Activated CD8-positive, alpha-beta memory T cell treated with anti-CD3 and anti-CD28 coated beads, Interleukin-2, amount 10 ng/mL, durations not matched to agents 7 days and 5 days (primary cell): ENCODE measurements around the gene EID1. TPM values are rescaled to one million over a fixed set of nuclear protein-coding genes. Genes with fewer than 3 reads are reported as not detected.
"Not testable (repeated sequence)": the region's sequence is repeated elsewhere in the genome, so short reads cannot be mapped to it uniquely, and the experiment has no call there.

ENCODE experiments used
- ATAC-seq: fragments of 150-1000 bp; cut with Tn5 transposase; one replicate; pipeline ENCODE4 v1.10.0; 2021; ENCODE audit warnings: moderate library complexity
- CTCF ChIA-PET: fragments of 350-600 bp; sonication (Branson Sonifier 250); formaldehyde crosslinking; loops from one replicate; lab custom pipeline; 2021; ENCODE audit warnings: antibody characterized with exemption; lab: Charles Lee
- DNase-seq: peaks from one replicate; pipeline ENCODE4 v3.0.0-alpha.2; 2020
- H3K27ac Mint-ChIP-seq: one replicate; pipeline ENCODE4 v1.8.0; 2021; ENCODE audit warnings: mild to moderate bottlenecking, mixed read lengths
- H3K27me3 Mint-ChIP-seq: one replicate; pipeline ENCODE4 v1.8.0; 2021; ENCODE audit warnings: mixed read lengths
- H3K36me3 Mint-ChIP-seq: one replicate; pipeline ENCODE4 v1.8.0; 2021; ENCODE audit warnings: mild to moderate bottlenecking, mixed read lengths
- H3K4me1 Mint-ChIP-seq: one replicate; pipeline ENCODE4 v1.8.0; 2021; ENCODE audit warnings: mixed read lengths
- H3K4me3 Mint-ChIP-seq: one replicate; pipeline ENCODE4 v1.8.0; 2021; ENCODE audit warnings: mild to moderate bottlenecking, moderate library complexity, mixed read lengths
- H3K9me3 Mint-ChIP-seq: one replicate; pipeline ENCODE4 v1.8.0; 2022; ENCODE audit warnings: low read depth, mixed read lengths
- total RNA-seq, 2 experiments: library from RNA; stranded (reverse); gene quantifications; one replicate each; pipeline ENCODE4 v1.2.3, GENCODE V29; 2021

The EID1 gene, protein sequence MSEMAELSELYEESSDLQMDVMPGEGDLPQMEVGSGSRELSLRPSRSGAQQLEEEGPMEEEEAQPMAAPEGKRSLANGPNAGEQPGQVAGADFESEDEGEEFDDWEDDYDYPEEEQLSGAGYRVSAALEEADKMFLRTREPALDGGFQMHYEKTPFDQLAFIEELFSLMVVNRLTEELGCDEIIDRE
- total RNA-seq: 100 to 1,000 TPM; 100 to 133 TPM

DNA sequence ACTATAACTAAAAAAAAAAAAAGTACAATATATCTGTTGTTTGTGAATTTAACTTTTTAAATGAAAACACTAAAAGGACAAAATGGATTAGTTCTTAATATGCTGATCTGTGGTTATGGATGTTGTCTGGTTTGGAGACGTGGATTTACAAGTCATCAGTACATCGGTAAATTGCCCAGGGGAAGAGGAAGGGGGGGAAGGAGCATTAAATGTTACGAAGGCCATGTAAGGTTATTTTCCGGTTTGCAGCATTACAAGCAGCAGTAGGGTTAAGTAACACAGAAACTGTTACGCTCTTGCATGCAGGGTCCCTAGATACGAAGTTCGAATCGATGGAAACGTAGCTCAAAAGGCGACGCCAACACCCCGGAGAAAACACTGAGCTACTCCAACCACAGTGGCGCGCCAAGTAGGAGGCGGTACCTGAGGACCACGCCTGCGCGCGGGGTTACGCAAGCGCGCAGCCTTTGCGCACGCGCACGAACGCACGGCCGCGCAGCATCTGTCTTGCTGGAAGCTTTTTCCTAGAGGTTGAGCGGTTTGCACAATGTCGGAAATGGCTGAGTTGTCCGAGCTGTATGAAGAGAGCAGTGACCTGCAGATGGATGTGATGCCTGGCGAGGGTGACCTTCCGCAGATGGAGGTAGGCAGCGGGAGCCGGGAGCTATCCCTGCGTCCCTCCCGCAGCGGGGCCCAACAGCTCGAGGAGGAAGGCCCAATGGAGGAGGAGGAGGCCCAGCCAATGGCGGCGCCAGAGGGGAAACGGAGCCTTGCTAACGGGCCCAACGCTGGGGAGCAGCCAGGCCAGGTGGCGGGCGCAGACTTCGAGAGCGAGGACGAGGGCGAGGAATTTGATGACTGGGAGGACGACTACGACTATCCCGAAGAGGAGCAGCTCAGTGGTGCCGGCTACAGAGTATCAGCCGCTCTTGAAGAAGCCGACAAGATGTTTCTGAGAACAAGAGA, at the start of gene EID1:
Gene EID1 (plus strand): TSS at position 505 of the 966 bp plus-strand sequence. CDS start 43 bp downstream, at position 548.
- Mint-ChIP-seq H3K27me3 (peaks cover 8% of the 10 kb centered on the region), H3K4me3 (peak within 1 kb of the TSS; percentile 93), H3K27ac (peak within 1 kb of the TSS; percentile 97), H3K4me1 (peaks cover 66% of the 10 kb centered on the region), H3K9me3 (no peaks in the 10 kb centered on the region), H3K36me3 (peaks cover 25% of the 10 kb centered on the region)
- ATAC-seq (peak; percentile 93), DNase-seq (peak; percentile 97)
- CTCF ChIA-PET: interaction anchor here (0.7 to 2.2 kb wide), 16 partner anchors 9 to 277 kb away, joined by 3 to 17 read pairs (median 5); partner anchors contain the start of genes COPS2, SECISBP2L and SHC4

DNA sequence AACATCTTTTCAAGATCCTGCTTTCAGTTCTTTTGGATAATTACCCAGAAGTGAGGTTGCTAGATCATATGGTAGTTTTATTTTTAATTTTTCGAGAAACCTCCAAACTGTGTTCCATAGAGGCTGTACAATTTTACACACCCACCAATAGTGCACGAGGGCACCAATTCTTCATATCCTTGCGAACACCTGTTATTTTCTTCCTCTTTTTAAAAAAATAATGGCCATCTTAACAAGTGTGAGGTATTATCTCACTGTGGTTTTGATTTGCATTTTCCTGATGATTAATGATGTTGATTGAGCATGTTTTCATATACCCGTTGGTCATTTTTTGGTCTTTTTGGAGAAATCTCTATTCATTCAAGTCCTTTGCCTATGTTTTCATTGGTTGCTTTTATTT, 49.5 kb upstream of the EID1 start:
- peaks cover 25% of the 10 kb centered on the region for H3K27me3 Mint-ChIP-seq
- no peaks in the 10 kb centered on the region for H3K4me1 Mint-ChIP-seq
- no peak overlapping the region for H3K27ac Mint-ChIP-seq
- DNase-seq (no peak), ATAC-seq (no peak)
- peaks cover 3% of the 10 kb centered on the region for H3K36me3 Mint-ChIP-seq
- CTCF ChIA-PET: no interaction called here
- peaks cover 2% of the 10 kb centered on the region for H3K9me3 Mint-ChIP-seq
- no peak overlapping the region for H3K4me3 Mint-ChIP-seq

DNA sequence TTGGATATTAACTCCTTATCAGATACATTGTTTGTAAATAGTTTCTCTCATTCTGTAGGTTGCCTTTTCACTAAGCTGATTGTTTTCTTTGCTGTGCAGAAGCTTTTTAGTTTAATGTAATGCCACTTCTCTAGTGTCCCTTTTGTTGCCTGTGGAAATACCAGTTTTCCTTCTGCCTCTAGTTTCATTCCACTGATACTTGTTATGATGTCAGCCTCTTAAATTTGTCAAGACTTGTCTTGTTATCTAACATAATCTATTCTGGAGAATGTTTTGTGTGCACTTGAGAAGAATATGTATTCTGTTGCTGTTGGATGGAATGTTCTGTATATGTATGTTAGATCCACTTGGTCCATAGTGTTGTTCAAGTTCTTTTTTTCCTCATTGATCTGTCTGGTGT, 49.0 kb upstream of the EID1 start:
- no peak overlapping the region for H3K27ac Mint-ChIP-seq
- ATAC-seq (no peak), DNase-seq (no peak)
- H3K4me3 Mint-ChIP-seq: no peak overlapping the region
- H3K4me1 Mint-ChIP-seq: no peaks in the 10 kb centered on the region
- CTCF ChIA-PET: no interaction called here
- peaks cover 24% of the 10 kb centered on the region for H3K27me3 Mint-ChIP-seq
- peaks cover 2% of the 10 kb centered on the region for H3K9me3 Mint-ChIP-seq
- peaks cover 3% of the 10 kb centered on the region for H3K36me3 Mint-ChIP-seq

DNA sequence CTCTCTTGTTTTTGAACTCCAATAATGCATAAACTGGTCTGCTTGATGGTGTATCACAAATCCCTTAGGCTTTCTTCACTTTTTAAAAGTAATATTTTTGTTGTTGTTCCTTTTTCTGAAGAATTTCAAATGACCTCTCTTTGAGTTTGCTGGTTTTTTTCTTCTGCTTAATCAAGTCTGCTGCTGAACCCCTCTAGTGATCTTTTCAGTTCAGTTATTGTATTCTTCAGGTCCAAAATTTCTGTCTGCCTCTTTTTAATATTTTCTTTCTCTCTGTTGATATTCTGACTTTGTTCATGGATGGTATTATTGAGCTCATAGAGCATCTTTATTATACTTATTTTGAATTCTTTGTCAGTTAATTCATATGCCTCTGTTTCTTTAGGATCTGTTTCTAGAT, 45.3 kb upstream of the EID1 start:
- no peak for DNase-seq
- no peak for ATAC-seq
- no peak overlapping the region for H3K27ac Mint-ChIP-seq
- H3K36me3 Mint-ChIP-seq: peaks cover 3% of the 10 kb centered on the region
- H3K4me3 Mint-ChIP-seq: no peak overlapping the region
- no peaks in the 10 kb centered on the region for H3K4me1 Mint-ChIP-seq
- peaks cover 27% of the 10 kb centered on the region for H3K27me3 Mint-ChIP-seq
- CTCF ChIA-PET: no interaction called here
- H3K9me3 Mint-ChIP-seq: peaks cover 2% of the 10 kb centered on the region

DNA sequence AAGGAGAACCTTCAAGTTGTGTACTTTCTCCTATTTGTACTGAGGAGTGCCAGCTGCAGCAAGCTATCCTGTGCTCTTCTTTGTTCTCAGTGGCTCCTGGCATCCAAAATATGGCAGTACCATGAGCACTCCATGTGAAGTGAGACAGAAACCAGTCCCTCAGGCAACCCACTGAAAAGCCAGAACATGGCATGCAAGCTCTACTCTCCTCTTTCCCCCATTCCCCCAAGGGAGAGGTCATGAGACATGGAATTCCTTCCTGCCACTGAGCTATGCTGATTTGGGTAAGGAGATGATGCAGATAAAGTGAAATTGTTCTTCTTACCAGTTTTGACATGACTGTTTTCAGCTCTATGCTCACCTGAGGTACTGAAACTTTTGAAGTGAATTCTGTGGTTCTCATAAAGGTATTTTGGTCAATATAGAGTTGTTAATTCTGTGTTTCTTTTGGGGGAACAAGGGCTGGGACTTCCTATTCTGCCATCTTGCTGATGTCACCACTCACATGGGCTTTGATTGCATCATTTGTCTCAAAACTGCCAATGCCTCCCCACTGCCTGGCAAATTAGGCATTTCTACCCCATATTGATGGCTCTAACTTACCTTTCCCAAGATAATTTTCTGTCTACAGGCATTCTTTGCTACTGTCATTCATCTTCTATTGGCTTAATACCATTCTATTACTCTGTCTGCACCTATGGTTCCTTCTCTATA, 44.3 kb upstream of the EID1 start:
- CTCF ChIA-PET: no interaction called here
- no peak for ATAC-seq
- Mint-ChIP-seq H3K4me3 (no peak overlapping the region), H3K9me3 (peaks cover 2% of the 10 kb centered on the region), H3K27ac (no peak overlapping the region), H3K36me3 (peaks cover 4% of the 10 kb centered on the region), H3K27me3 (peaks cover 33% of the 10 kb centered on the region), H3K4me1 (no peaks in the 10 kb centered on the region)
- DNase-seq: no peak

DNA sequence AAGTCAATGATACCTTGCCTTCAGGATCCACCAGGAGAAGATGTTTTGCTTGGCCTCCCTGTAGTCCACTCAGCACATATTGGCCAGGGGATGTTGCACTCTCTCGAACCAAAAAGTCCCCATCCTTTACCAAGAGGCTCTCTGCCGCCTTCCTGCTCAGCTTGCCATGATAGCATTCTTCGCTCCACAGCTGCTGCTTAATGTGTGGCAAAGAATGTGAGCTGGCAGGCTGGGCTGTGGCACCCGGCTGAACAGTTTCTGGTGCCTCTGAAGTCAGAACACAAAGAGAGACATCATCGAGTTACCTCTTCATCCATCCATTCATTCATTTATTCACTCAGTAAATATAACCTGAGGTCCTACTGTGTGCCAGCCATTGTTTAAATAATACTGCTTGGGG, 43.2 kb upstream of the EID1 start:
- no peak for ATAC-seq
- peaks cover 38% of the 10 kb centered on the region for H3K27me3 Mint-ChIP-seq
- no peak overlapping the region for H3K27ac Mint-ChIP-seq
- no peak for DNase-seq
- H3K4me1 Mint-ChIP-seq: no peaks in the 10 kb centered on the region
- H3K9me3 Mint-ChIP-seq: peaks cover 2% of the 10 kb centered on the region
- peaks cover 4% of the 10 kb centered on the region for H3K36me3 Mint-ChIP-seq
- no peak overlapping the region for H3K4me3 Mint-ChIP-seq
- CTCF ChIA-PET: no interaction called here

DNA sequence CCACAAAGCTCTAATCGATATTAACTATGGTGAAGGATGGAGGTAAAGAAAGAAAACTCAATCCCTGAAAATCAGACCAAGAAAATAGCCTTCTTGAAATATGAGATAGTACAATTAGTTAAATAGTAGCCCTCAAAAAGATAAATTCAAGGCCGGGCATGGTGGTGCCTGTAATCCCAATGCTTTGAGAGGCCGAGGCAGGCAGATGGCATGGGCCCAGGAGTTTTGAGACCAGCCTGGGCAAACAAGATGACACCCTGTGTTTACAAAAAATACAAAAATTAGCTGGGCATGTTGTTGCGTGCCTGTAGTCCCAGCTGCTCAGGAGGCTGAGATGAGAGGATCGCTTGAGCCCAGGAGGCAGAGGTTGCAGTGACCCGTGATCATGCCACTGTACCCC, 35.4 kb upstream of the EID1 start:
- DNase-seq (no peak), ATAC-seq (no peak)
- CTCF ChIA-PET: no interaction called here
- Mint-ChIP-seq H3K27me3 (peaks cover 15% of the 10 kb centered on the region), H3K27ac (no peak overlapping the region), H3K9me3 (no peaks in the 10 kb centered on the region), H3K4me3 (no peak overlapping the region), H3K36me3 (peaks cover 1% of the 10 kb centered on the region), H3K4me1 (no peaks in the 10 kb centered on the region)

DNA sequence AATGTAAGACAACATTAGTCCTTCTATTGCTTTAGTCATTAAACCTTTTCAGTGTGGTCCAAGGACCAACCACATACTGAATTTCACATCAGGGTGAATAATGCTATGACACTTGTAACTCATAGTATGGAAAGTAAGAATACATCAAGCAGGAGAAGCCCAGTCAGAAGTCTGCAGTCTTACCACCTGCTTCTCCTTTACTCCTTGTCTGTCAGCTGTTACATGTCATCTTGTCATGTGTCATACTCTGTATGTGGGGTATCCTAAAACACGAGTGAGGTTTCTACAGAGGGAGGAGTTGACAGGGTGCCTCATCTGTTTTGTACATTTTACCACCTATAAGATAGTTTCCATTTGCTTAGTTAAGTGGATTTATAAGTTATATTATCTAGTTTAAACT, 32.8 kb upstream of the EID1 start:
- H3K9me3 Mint-ChIP-seq: no peaks in the 10 kb centered on the region
- no peak for ATAC-seq
- no peak overlapping the region for H3K4me3 Mint-ChIP-seq
- H3K36me3 Mint-ChIP-seq: no peaks in the 10 kb centered on the region
- no peak overlapping the region for H3K27ac Mint-ChIP-seq
- CTCF ChIA-PET: no interaction called here
- peaks cover 2% of the 10 kb centered on the region for H3K27me3 Mint-ChIP-seq
- no peaks in the 10 kb centered on the region for H3K4me1 Mint-ChIP-seq
- no peak for DNase-seq

DNA sequence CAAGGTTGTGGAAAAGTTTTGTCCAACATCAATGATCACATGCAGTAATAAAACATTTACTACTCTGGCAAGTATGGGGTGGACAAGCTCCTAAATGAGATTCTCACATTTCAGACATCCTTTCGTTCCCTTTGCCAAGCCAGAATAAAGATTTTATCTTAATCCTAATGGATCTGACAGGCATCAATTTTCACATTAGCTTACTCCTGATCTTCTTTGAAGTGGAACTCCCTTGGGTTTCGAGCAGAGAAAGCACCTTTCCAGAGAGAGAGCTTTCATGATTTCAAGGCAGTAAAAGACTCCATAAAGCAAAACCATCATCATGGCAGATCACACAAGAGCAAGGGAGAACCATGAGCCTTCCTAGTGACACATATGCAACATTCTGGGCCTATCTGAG, 27.3 kb upstream of the EID1 start:
- H3K36me3 Mint-ChIP-seq: peaks cover 7% of the 10 kb centered on the region
- peaks cover 13% of the 10 kb centered on the region for H3K27me3 Mint-ChIP-seq
- CTCF ChIA-PET: no interaction called here
- DNase-seq (no peak), ATAC-seq (no peak)
- H3K9me3 Mint-ChIP-seq: peaks cover 2% of the 10 kb centered on the region
- H3K4me3 Mint-ChIP-seq: no peak overlapping the region
- no peaks in the 10 kb centered on the region for H3K4me1 Mint-ChIP-seq
- no peak overlapping the region for H3K27ac Mint-ChIP-seq

DNA sequence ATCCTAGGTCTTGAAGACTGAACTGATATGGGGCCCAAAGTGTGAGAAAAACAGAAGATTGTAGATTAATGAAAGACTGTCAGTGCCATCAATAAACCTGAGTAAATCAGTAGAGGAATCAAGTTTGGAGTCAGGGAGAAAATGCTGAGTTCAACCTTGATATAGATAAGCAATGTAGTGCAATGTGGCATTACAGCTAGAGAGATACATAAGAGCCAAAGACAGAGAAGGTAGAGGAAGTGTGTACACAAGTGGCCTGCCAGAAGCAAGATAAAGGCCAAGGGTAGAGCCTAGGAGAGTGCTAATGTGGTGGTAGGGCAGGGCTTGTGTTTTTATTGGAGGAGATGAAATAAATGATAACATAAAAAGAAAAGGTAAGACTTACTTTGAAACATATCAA, 26.0 kb upstream of the EID1 start:
- H3K4me1 Mint-ChIP-seq: no peaks in the 10 kb centered on the region
- no peak for DNase-seq
- H3K27ac Mint-ChIP-seq: no peak overlapping the region
- peaks cover 7% of the 10 kb centered on the region for H3K36me3 Mint-ChIP-seq
- peaks cover 2% of the 10 kb centered on the region for H3K9me3 Mint-ChIP-seq
- H3K27me3 Mint-ChIP-seq: peaks cover 13% of the 10 kb centered on the region
- no peak for ATAC-seq
- CTCF ChIA-PET: no interaction called here
- H3K4me3 Mint-ChIP-seq: no peak overlapping the region

DNA sequence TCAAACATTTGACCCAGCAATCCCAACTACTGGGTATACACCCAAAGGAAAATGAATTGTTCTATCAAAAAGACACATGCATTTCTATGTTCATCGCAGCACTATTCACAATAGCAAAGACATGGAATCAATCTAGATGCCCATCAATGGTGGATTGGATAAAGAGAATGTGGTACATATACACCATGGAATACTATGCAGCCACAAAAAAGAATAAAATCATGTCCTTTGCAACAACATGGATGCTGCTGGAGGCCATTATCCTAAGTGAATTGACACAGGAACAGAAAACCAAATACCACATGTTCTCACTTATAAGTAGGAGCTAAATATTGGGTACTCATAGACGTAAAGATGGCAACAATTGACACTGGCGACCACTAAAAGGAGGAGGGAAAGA, 23.5 kb upstream of the EID1 start:
- H3K36me3 Mint-ChIP-seq, H3K27ac Mint-ChIP-seq, H3K9me3 Mint-ChIP-seq, DNase-seq, ATAC-seq, CTCF ChIA-PET, H3K4me3 Mint-ChIP-seq: not testable (repeated sequence)
- H3K27me3 Mint-ChIP-seq: peaks cover 20% of the 10 kb centered on the region
- H3K4me1 Mint-ChIP-seq: peaks cover 12% of the 10 kb centered on the region

DNA sequence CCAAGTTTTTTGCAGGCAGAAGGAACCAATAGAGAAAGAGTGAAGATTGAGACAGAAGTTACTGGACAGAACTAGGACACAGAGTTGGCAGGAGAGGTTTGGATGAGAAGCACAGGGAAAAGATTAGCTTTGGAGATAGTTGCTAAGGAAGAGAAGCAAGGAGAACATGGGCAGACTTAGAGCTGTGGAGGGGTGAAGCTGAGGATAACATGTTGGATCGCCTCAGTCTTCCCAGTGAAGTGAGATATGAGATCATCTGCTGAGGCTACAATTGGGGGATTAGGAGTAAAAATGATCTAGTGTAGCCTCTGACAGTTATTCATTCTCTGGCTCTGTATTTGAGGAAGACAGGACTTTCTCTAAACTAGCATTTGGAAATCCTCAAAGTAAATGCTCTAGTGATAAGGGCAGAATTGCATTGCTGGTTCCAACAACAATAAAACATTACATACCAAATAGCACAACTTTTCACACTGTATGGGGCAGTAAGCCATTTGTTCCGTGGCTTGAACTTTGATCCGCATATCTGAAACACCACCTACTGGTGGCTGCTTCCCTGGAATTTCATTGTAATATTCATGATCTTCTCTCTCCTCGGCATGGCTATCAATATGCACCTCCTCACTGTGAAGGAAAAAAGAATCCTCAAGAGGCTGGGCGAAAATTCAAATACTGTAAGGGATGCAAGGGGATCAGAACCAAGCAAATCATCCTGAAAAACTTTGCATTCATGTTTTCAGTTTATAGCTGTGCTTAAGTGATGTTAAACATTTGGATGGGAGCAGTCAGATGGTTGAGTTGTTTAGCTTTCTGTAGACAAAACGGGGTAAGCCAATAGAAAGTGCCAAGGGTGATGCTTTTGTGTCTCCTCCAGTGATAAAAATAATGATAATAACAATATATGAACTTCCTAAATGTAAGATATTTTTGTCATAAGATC, 22.2 kb upstream of the EID1 start:
- DNase-seq (no peak), ATAC-seq (no peak)
- CTCF ChIA-PET: interaction anchor here (0.6 to 0.7 kb wide), 2 partner anchors 155 to 363 kb away, joined by 3 to 4 read pairs; no protein-coding TSS in a partner anchor
- Mint-ChIP-seq H3K4me3 (no peak overlapping the region), H3K27ac (no peak overlapping the region), H3K27me3 (peaks cover 22% of the 10 kb centered on the region), H3K4me1 (peaks cover 12% of the 10 kb centered on the region), H3K9me3 (peaks cover 2% of the 10 kb centered on the region), H3K36me3 (peaks cover 7% of the 10 kb centered on the region)
